Stimulated activated CD4-positive, alpha-beta T cell treated with anti-CD3 and anti-CD28 coated beads, TNF-alpha, amount 100 ng/mL, for 1 hour (primary cell): ENCODE measurements around the gene GRM5.
A peak's percentile ranks its signal among the peaks of the same experiment; 100 is the strongest.
"Not testable (repeated sequence)": the region's sequence is repeated elsewhere in the genome, so short reads cannot be mapped to it uniquely, and the experiment has no call there.

ENCODE experiments used
- DNase-seq, 3 donors: peaks; one replicate each; pipeline ENCODE4 v3.0.0-alpha.2; 2020; ENCODE audit warnings: low read depth in 3 of 3, low spot score in 1 of 3

The GRM5 gene

GRCh38 chr11:88544656-88545280 is 521.0 kb downstream of the GRM5 start:
- DNase-seq: no peak

GRCh38 chr11:88543902-88544655 is 521.7 kb downstream of the GRM5 start:
- DNase-seq: peak; percentile 21 to 63 (median 51)

GRCh38 chr11:88541006-88541405 is 524.8 kb downstream of the GRM5 start:
- DNase-seq: no peak

GRCh38 chr11:88538098-88538497 is 527.7 kb downstream of the GRM5 start:
- DNase-seq: no peak

GRCh38 chr11:88537613-88538012 is 528.2 kb downstream of the GRM5 start:
- DNase-seq: no peak

- no peak for DNase-seq
These were observed 529.0 kb downstream of the GRM5 start for GRCh38 chr11:88536616-88537265.

GRCh38 chr11:88535916-88536547 is 529.8 kb downstream of the GRM5 start:
- no peak for DNase-seq

- no peak for DNase-seq
These were observed 530.5 kb downstream of the GRM5 start for GRCh38 chr11:88535266-88535665.

GRCh38 chr11:88534706-88535105 is 531.1 kb downstream of the GRM5 start:
- not testable (repeated sequence) for DNase-seq

GRCh38 chr11:88534185-88534584 is 531.6 kb downstream of the GRM5 start:
- DNase-seq: no peak

GRCh38 chr11:88533001-88533400 is 532.8 kb downstream of the GRM5 start:
- no peak for DNase-seq

GRCh38 chr11:88531831-88532230 is 534.0 kb downstream of the GRM5 start:
- no peak for DNase-seq

GRCh38 chr11:88529426-88529825 is 536.4 kb downstream of the GRM5 start:
- DNase-seq: no peak

- DNase-seq: no peak
These were observed 542.3 kb downstream of the GRM5 start for GRCh38 chr11:88523386-88524071.

- no peak for DNase-seq
These were observed 543.0 kb downstream of the GRM5 start for GRCh38 chr11:88522624-88523385.

- DNase-seq: no peak
These were observed 544.0 kb downstream of the GRM5 start for GRCh38 chr11:88521799-88522201.

- no peak for DNase-seq
These were observed 544.4 kb downstream of the GRM5 start for GRCh38 chr11:88521399-88521798.

- DNase-seq: no peak
These were observed 545.4 kb downstream of the GRM5 start for GRCh38 chr11:88520391-88520790.

GRCh38 chr11:88515002-88515401 is 550.8 kb downstream of the GRM5 start:
- no peak for DNase-seq

- DNase-seq: no peak
These were observed 554.8 kb downstream of the GRM5 start for GRCh38 chr11:88511006-88511405.
